A172 (cell line): Measurements from ENCODE around the gene CCDC196. TPM values are rescaled to one million over a fixed set of nuclear protein-coding genes. Genes with fewer than 3 reads are reported as not detected.

Experiments used
- total RNA-seq: library from RNA; depleted of rRNA; stranded (reverse); fragments of >200 nt; shearing (Covaris generic); gene quantifications from 2 replicates; pipeline ENCODE4 v1.2.3, GENCODE V29; 2014; rRNA removed

Gene CCDC196
- total RNA-seq, 1 experiment from 2014 or later, result not detected

Other genes starting within 250 kb of the CCDC196 start
- 10.7 and 13.3 TPM in 2 replicates for gene GPHN, start 21.8 kb downstream of the CCDC196 start, total RNA-seq